Measurements from ENCODE around the gene PGPEP1. TPM values are rescaled to one million over a fixed set of nuclear protein-coding genes. Genes with fewer than 3 reads are reported as not detected.

PGPEP1 gene
- polyA plus RNA-seq, 1 donor from 2014 or later: 5.9 TPM

DNA sequence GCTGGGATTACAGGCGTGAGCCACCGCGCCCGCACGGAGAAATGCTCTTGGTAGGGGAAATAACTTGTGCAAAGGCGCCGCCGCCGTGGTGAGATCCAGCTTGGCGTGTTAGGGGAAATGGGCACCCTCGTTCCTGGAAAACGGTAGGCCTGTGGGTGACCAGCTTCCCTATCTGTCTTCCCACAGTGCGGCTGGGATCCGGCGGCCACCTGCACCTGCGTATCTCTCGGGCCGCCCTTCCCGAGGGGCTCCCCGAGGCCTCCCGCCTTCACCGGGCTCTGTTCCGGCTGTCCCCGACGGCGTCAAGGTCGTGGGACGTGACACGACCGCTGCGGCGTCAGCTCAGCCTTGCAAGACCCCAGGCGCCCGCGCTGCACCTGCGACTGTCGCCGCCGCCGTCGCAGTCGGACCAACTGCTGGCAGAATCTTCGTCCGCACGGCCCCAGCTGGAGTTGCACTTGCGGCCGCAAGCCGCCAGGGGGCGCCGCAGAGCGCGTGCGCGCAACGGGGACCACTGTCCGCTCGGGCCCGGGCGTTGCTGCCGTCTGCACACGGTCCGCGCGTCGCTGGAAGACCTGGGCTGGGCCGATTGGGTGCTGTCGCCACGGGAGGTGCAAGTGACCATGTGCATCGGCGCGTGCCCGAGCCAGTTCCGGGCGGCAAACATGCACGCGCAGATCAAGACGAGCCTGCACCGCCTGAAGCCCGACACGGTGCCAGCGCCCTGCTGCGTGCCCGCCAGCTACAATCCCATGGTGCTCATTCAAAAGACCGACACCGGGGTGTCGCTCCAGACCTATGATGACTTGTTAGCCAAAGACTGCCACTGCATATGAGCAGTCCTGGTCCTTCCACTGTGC, 47.9 kb downstream of the PGPEP1 start:
- no peaks in the 10 kb centered on the region for H4K20me1 ChIP-seq (ENCODE audit: insufficient read depth)
- H3K9me2 ChIP-seq (ENCODE audit: insufficient read depth, low read length): no peaks in the 10 kb centered on the region
- TF ChIP-seq, protein P1, sequence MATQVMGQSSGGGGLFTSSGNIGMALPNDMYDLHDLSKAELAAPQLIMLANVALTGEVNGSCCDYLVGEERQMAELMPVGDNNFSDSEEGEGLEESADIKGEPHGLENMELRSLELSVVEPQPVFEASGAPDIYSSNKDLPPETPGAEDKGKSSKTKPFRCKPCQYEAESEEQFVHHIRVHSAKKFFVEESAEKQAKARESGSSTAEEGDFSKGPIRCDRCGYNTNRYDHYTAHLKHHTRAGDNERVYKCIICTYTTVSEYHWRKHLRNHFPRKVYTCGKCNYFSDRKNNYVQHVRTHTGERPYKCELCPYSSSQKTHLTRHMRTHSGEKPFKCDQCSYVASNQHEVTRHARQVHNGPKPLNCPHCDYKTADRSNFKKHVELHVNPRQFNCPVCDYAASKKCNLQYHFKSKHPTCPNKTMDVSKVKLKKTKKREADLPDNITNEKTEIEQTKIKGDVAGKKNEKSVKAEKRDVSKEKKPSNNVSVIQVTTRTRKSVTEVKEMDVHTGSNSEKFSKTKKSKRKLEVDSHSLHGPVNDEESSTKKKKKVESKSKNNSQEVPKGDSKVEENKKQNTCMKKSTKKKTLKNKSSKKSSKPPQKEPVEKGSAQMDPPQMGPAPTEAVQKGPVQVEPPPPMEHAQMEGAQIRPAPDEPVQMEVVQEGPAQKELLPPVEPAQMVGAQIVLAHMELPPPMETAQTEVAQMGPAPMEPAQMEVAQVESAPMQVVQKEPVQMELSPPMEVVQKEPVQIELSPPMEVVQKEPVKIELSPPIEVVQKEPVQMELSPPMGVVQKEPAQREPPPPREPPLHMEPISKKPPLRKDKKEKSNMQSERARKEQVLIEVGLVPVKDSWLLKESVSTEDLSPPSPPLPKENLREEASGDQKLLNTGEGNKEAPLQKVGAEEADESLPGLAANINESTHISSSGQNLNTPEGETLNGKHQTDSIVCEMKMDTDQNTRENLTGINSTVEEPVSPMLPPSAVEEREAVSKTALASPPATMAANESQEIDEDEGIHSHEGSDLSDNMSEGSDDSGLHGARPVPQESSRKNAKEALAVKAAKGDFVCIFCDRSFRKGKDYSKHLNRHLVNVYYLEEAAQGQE (IDR thresholded peaks at IDR 0.05; ENCODE audit: borderline replicate concordance): no peak
- TF ChIP-seq SMC3 (conservative IDR thresholded peaks at IDR 0.05; ENCODE audit: poor library complexity) (peak; percentile 69), MXI1 (conservative IDR thresholded peaks at IDR 0.05; ENCODE audit: poor library complexity, severe bottlenecking) (peak; percentile 39), POLR2AphosphoS5 (IDR thresholded peaks at IDR 0.05) (no peak), EP300 (conservative IDR thresholded peaks at IDR 0.05; ENCODE audit: poor library complexity, severe bottlenecking) (no peak), RAD21 (conservative IDR thresholded peaks at IDR 0.05) (peak; percentile 61), TAF1 (IDR thresholded peaks at IDR 0.05; ENCODE audit: low read depth) (no peak)
- TF ChIP-seq, protein P2, sequence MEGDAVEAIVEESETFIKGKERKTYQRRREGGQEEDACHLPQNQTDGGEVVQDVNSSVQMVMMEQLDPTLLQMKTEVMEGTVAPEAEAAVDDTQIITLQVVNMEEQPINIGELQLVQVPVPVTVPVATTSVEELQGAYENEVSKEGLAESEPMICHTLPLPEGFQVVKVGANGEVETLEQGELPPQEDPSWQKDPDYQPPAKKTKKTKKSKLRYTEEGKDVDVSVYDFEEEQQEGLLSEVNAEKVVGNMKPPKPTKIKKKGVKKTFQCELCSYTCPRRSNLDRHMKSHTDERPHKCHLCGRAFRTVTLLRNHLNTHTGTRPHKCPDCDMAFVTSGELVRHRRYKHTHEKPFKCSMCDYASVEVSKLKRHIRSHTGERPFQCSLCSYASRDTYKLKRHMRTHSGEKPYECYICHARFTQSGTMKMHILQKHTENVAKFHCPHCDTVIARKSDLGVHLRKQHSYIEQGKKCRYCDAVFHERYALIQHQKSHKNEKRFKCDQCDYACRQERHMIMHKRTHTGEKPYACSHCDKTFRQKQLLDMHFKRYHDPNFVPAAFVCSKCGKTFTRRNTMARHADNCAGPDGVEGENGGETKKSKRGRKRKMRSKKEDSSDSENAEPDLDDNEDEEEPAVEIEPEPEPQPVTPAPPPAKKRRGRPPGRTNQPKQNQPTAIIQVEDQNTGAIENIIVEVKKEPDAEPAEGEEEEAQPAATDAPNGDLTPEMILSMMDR (IDR thresholded peaks at IDR 0.05; ENCODE audit: poor library complexity, severe bottlenecking): peak; percentile 90
- no peaks in the 10 kb centered on the region for H3K79me2 ChIP-seq (replicated peaks; ENCODE audit: insufficient read depth, low read length)
- H3K27me3 ChIP-seq (ENCODE audit: insufficient read depth, low read depth, low read length): peaks cover 9% of the 10 kb centered on the region
- H3K4me2 ChIP-seq (ENCODE audit: low read length): no peak overlapping the region
- peak overlapping the region; percentile 64 for H3K4me3 ChIP-seq (ENCODE audit: low read length)
- no peaks in the 10 kb centered on the region for H3K36me3 ChIP-seq (ENCODE audit: insufficient read depth, low read length)
- peak overlapping the region; percentile 34 for H3K9ac ChIP-seq (ENCODE audit: low read length)
- no peaks in the 10 kb centered on the region for H3F3A ChIP-seq (ENCODE audit: insufficient read depth, low read length, poor library complexity, severe bottlenecking)
- H2AFZ ChIP-seq (ENCODE audit: low read depth, low read length): peak overlapping the region; percentile 19
- H3K27ac ChIP-seq (ENCODE audit: low read length): no peak overlapping the region
- no peaks in the 10 kb centered on the region for H3K9me3 ChIP-seq (ENCODE audit: low read length)

DNA sequence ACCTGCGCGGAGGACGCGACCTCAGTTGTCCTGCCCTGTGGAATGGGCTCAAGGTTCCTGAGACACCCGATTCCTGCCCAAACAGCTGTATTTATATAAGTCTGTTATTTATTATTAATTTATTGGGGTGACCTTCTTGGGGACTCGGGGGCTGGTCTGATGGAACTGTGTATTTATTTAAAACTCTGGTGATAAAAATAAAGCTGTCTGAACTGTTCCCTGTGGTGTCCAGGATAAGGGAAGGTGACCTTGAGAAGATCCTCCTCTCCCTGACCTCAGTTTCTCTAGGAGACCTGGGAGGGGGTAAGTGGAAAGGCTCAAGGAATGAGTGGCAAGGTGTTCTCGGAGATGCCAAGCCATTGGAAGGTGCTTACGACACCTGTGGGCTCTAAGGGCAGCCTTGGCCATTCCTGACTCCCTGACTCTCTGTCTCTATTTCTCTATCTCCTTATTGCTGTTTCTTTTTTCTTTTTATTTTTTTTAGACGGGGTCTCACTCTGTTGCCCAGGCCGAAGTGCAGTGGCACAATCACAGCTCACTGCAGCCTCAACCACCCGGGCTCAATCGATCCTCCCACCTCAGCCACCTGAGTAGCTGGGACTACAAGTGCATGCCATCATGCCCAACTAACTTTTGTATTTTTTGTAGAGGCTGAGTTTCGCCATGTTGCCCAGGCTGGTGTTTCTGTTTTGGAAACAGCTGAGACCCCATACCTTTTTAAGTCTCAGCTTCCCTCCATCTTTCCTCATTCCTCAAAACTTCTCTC, 48.7 kb downstream of the PGPEP1 start:
- H4K20me1 ChIP-seq (ENCODE audit: insufficient read depth): no peaks in the 10 kb centered on the region
- H3K27ac ChIP-seq (ENCODE audit: low read length): no peak overlapping the region
- H3F3A ChIP-seq (ENCODE audit: insufficient read depth, low read length, poor library complexity, severe bottlenecking): no peaks in the 10 kb centered on the region
- no peak overlapping the region for H3K9ac ChIP-seq (ENCODE audit: low read length)
- TF ChIP-seq MXI1 (conservative IDR thresholded peaks at IDR 0.05; ENCODE audit: poor library complexity, severe bottlenecking) (no peak), RAD21 (conservative IDR thresholded peaks at IDR 0.05) (no peak), TAF1 (IDR thresholded peaks at IDR 0.05; ENCODE audit: low read depth) (no peak), SMC3 (conservative IDR thresholded peaks at IDR 0.05; ENCODE audit: poor library complexity) (no peak), EP300 (conservative IDR thresholded peaks at IDR 0.05; ENCODE audit: poor library complexity, severe bottlenecking) (no peak), EZH2 (IDR thresholded peaks at IDR 0.05; ENCODE audit: borderline replicate concordance, insufficient read depth, low read length, poor library complexity, severe bottlenecking) (no peak), POLR2AphosphoS5 (IDR thresholded peaks at IDR 0.05) (no peak)
- TF ChIP-seq, protein P2 (IDR thresholded peaks at IDR 0.05; ENCODE audit: poor library complexity, severe bottlenecking): no peak
- TF ChIP-seq, protein P1 (IDR thresholded peaks at IDR 0.05; ENCODE audit: borderline replicate concordance): no peak
- no peaks in the 10 kb centered on the region for H3K79me2 ChIP-seq (replicated peaks; ENCODE audit: insufficient read depth, low read length)
- H2AFZ ChIP-seq (ENCODE audit: low read depth, low read length): no peak overlapping the region
- no peak overlapping the region for H3K4me2 ChIP-seq (ENCODE audit: low read length)
- no peaks in the 10 kb centered on the region for H3K9me3 ChIP-seq (ENCODE audit: low read length)
- peaks cover 9% of the 10 kb centered on the region for H3K27me3 ChIP-seq (ENCODE audit: insufficient read depth, low read depth, low read length)
- H3K9me2 ChIP-seq (ENCODE audit: insufficient read depth, low read length): no peaks in the 10 kb centered on the region
- H3K36me3 ChIP-seq (ENCODE audit: insufficient read depth, low read length): no peaks in the 10 kb centered on the region
- peak overlapping the region; percentile 64 for H3K4me3 ChIP-seq (ENCODE audit: low read length)

Data from neural cell (in vitro differentiated cells).